Measurements from ENCODE around the gene MAD1L1.

The MAD1L1 gene

GRCh38 chr7:2224934-2225333 is 7.8 kb downstream of the MAD1L1 start:
- DNase-seq (ENCODE audit: extremely low read depth, low read depth): no peak
- no peak for TF ChIP-seq CTCF (IDR thresholded peaks at IDR 0.05; ENCODE audit: low read depth, low read length, missing control alignments)
- H3K4me3 ChIP-seq (replicated peaks; ENCODE audit: low read depth, low read length): no peak overlapping the region

GRCh38 chr7:2224491-2224928 is 8.2 kb downstream of the MAD1L1 start:
- no peak for DNase-seq (ENCODE audit: extremely low read depth, low read depth)
- H3K4me3 ChIP-seq (replicated peaks; ENCODE audit: low read depth, low read length): no peak overlapping the region
- no peak for TF ChIP-seq CTCF (IDR thresholded peaks at IDR 0.05; ENCODE audit: low read depth, low read length, missing control alignments)

- no peak for DNase-seq (ENCODE audit: extremely low read depth, low read depth)
- no peak for TF ChIP-seq CTCF (IDR thresholded peaks at IDR 0.05; ENCODE audit: low read depth, low read length, missing control alignments)
- H3K4me3 ChIP-seq (replicated peaks; ENCODE audit: low read depth, low read length): no peak overlapping the region
These were observed 9.4 kb downstream of the MAD1L1 start for GRCh38 chr7:2223321-2223720.

- H3K4me3 ChIP-seq (replicated peaks; ENCODE audit: low read depth, low read length): no peak overlapping the region
- no peak for TF ChIP-seq CTCF (IDR thresholded peaks at IDR 0.05; ENCODE audit: low read depth, low read length, missing control alignments)
- DNase-seq (ENCODE audit: extremely low read depth, low read depth): no peak
These were observed 10.2 kb downstream of the MAD1L1 start for GRCh38 chr7:2222516-2222915.

GRCh38 chr7:2220954-2221353 is 11.8 kb downstream of the MAD1L1 start:
- DNase-seq (ENCODE audit: extremely low read depth, low read depth): no peak
- TF ChIP-seq CTCF (IDR thresholded peaks at IDR 0.05; ENCODE audit: low read depth, low read length, missing control alignments): no peak
- no peak overlapping the region for H3K4me3 ChIP-seq (replicated peaks; ENCODE audit: low read depth, low read length)

- no peak for DNase-seq (ENCODE audit: extremely low read depth, low read depth)
- TF ChIP-seq CTCF (IDR thresholded peaks at IDR 0.05; ENCODE audit: low read depth, low read length, missing control alignments): no peak
- H3K4me3 ChIP-seq (replicated peaks; ENCODE audit: low read depth, low read length): no peak overlapping the region
These were observed 12.2 kb downstream of the MAD1L1 start for GRCh38 chr7:2220506-2220905.

GRCh38 chr7:2220030-2220429 is 12.7 kb downstream of the MAD1L1 start:
- no peak overlapping the region for H3K4me3 ChIP-seq (replicated peaks; ENCODE audit: low read depth, low read length)
- no peak for DNase-seq (ENCODE audit: extremely low read depth, low read depth)
- TF ChIP-seq CTCF (IDR thresholded peaks at IDR 0.05; ENCODE audit: low read depth, low read length, missing control alignments): no peak

Data from HFF-Myc (cell line).